Endothelial cell (in vitro differentiated cells): Measurements from ENCODE around the gene FN3K. TPM values are rescaled to one million over a fixed set of nuclear protein-coding genes. Genes with fewer than 3 reads are reported as not detected.

ENCODE experiments used
- DNase-seq: peaks from one replicate; pipeline ENCODE4 v3.0.0; 2021; ENCODE audit warnings: low spot score
- H3K27ac Mint-ChIP-seq: one replicate; pipeline ENCODE4 v1.8.0; 2021; ENCODE audit warnings: mixed read lengths, inconsistent platforms; ENCODE audit not compliant: unreplicated experiment
- H3K27me3 Mint-ChIP-seq: one replicate; pipeline ENCODE4 v1.8.0; 2021; ENCODE audit warnings: mild to moderate bottlenecking, moderate library complexity, mixed read lengths, inconsistent platforms; ENCODE audit not compliant: unreplicated experiment
- H3K36me3 Mint-ChIP-seq: one replicate; pipeline ENCODE4 v1.8.0; 2021; ENCODE audit warnings: mild to moderate bottlenecking, low read depth, mixed read lengths, inconsistent platforms; ENCODE audit not compliant: unreplicated experiment
- H3K4me1 Mint-ChIP-seq: one replicate; pipeline ENCODE4 v1.8.0; 2021; ENCODE audit warnings: mild to moderate bottlenecking, mixed read lengths, inconsistent platforms; ENCODE audit not compliant: unreplicated experiment
- H3K4me3 Mint-ChIP-seq: one replicate; pipeline ENCODE4 v1.8.0; 2021; ENCODE audit warnings: mild to moderate bottlenecking, mixed read lengths, inconsistent platforms; ENCODE audit not compliant: unreplicated experiment
- H3K9me3 Mint-ChIP-seq: one replicate; pipeline ENCODE4 v1.8.0; 2021; ENCODE audit warnings: mixed read lengths, inconsistent platforms; ENCODE audit not compliant: unreplicated experiment
- CTCF ChIP-seq: fragments of 200-600 bp; sonication (generic); IDR thresholded peaks from one replicate; pipeline ENCODE4 v1.5.0; 2021; ENCODE audit warnings: antibody characterized with exemption; ENCODE audit not compliant: unreplicated experiment
- total RNA-seq: library from RNA; stranded (reverse); fragmentation: NEBNext Ultra II Directional; extraction: Animal tissue kit (Norgen Biotek cat#: 25700); gene quantifications from one replicate; pipeline ENCODE4 v1.2.1, GENCODE V29; 2021; ENCODE audit not compliant: unreplicated experiment

The FN3K gene
- total RNA-seq, 1 donor from 2014 or later: 10.6 TPM

DNA sequence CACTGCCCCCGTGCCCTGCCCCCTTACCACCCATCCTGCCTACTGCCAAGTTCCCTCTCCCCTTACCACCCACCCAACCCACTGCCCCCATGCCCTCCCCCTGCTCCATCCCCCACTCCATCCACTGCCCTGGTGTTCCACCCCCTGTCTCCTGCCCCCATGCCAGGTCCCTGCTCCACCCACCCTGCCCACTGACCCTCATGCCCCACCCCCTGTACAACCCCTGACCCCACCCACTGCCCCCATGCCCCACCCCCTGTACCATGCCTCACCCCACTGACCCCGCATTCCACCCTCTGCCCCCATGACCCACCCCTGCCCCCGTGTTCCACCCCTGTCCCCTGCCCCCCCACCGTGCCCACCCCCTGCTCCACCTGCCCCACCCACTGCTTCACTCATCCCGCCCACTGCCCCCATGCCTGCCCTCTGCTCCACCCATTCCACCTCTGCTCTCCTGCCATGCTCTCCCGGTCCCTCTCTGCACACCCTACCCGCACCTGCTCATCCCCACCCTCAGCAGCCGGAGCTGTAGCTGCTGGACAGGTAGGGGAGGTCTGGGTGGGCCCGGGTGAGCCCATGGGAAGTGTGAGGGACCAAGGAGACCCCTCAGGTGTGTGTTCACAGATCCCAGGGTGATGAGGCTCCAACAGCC lies 26.3 kb upstream of the FN3K start:
- DNase-seq: no peak

DNA sequence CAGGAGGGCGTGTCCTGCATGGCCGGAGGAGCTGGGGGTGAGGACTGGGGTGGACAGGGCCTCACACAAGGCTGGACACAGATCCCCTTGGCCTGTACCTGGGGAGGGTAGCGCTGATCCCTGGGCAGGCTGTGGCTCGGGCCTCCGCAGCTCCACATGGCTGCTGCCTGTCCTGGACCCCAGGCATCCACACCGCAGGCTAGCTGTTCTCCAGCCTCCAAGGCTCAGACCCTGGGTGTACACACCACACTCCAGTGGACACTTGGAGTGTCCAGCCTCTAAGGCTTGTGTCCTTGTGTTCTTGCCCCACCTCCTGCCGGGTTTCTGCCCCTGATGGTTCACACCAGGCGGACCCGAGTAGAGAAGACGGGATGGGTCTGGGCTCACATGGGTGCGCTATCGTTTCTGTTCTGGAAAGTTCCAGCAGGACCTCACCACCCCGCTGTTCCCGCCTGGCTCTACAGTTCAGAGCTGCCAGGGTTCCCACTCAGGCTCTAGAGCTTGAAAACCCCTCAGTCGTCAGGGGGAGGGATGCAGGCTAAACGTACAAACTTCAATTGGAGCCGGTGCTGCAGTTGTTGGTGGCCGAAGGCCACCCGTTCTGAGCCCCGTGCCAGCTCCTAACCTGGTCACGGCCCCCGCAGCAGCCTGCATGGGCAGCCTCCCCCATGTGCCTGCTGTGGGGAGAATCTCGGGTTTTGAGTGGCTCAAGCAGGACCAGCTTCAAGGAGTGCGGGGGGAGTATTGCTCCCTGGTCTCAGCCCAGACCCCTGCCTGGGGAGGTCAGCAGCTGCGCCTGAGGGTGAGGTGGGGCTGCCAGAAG lies 25.5 kb upstream of the FN3K start:
- Mint-ChIP-seq H3K27ac (no peak overlapping the region), H3K27me3 (peaks cover 6% of the 10 kb centered on the region), H3K4me3 (no peak overlapping the region), H3K9me3 (no peaks in the 10 kb centered on the region), H3K36me3 (no peaks in the 10 kb centered on the region), H3K4me1 (no peaks in the 10 kb centered on the region)
- no peak for TF ChIP-seq CTCF
- no peak for DNase-seq

More for the DNA sequence above, 26.3 kb upstream of the FN3K start:
- H3K4me1 Mint-ChIP-seq: no peaks in the 10 kb centered on the region
- no peaks in the 10 kb centered on the region for H3K36me3 Mint-ChIP-seq
- peaks cover 6% of the 10 kb centered on the region for H3K27me3 Mint-ChIP-seq
- H3K9me3 Mint-ChIP-seq: no peaks in the 10 kb centered on the region
- no peak overlapping the region for H3K4me3 Mint-ChIP-seq
- no peak for TF ChIP-seq CTCF
- H3K27ac Mint-ChIP-seq: no peak overlapping the region

DNA sequence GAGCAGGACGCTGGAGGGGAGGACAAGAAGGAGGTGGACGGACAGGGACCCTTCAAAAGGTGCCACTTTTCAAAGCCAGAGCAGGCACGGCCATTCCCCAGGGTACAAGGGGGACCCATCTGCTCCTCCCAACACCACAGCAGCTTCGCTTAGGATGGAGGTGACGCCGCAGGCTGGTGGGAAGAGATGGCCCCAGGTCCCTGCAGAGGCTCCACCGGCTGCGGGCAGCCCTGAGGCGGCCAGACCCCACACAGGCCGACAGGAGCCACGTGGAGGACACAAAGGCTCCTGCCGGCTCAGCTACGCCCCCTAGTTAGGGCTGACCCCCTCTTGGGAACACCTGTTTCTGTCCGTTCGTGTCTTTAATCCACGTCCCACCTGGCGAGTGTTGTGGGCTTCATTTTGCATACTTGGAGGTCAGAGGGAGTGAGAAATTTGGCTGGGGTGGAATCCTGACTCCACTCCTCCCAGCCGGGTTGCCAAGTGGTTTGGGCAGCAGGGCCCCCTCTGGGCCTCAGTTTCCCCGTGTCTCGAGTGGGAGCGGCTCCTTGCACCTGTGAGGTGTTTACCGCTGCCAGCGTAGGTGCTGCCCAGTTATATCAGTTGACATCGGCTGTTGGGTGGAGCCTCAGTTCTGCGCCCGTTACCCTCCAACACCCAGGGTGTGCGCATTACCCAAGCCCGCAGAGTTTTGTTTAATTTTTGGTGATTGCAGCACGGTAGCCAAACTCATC lies 24.7 kb upstream of the FN3K start:
- no peak for TF ChIP-seq CTCF
- no peak for DNase-seq
- Mint-ChIP-seq H3K36me3 (no peaks in the 10 kb centered on the region), H3K27ac (no peak overlapping the region), H3K9me3 (no peaks in the 10 kb centered on the region), H3K4me1 (peaks cover under 1% of the 10 kb centered on the region), H3K4me3 (no peak overlapping the region), H3K27me3 (peaks cover 6% of the 10 kb centered on the region)

- H3K27ac Mint-ChIP-seq: no peak overlapping the region
- no peak overlapping the region for H3K4me3 Mint-ChIP-seq
- peaks cover 11% of the 10 kb centered on the region for H3K4me1 Mint-ChIP-seq
- TF ChIP-seq CTCF: no peak
- no peaks in the 10 kb centered on the region for H3K9me3 Mint-ChIP-seq
- no peaks in the 10 kb centered on the region for H3K27me3 Mint-ChIP-seq
- peaks cover 6% of the 10 kb centered on the region for H3K36me3 Mint-ChIP-seq
- no peak for DNase-seq
These were observed 22.2 kb upstream of the FN3K start for GRCh38 chr17:82713071-82713723.
